OCI-LY1 (cell line): Measurements from ENCODE around the gene SPECC1L.

ENCODE experiments used
- H2AFZ ChIP-seq: fragments of 200-600 bp; sonication (generic), shearing (Covaris generic); 2 replicates; pipeline ENCODE4 v1.6.0; 2014; ENCODE audit warnings: antibody characterized with exemption, mild to moderate bottlenecking, low read length
- H3F3A ChIP-seq: fragments of 200-600 bp; sonication (generic), shearing (Covaris generic); 2 replicates; pipeline ENCODE4 v1.6.0; 2014; ENCODE audit warnings: mild to moderate bottlenecking, antibody characterized with exemption, low read length, moderate library complexity; ENCODE audit not compliant: insufficient read depth
- H3K27ac ChIP-seq: fragments of 200-600 bp; sonication (generic); 2 replicates; pipeline ENCODE4 v1.5.1; 2014; ENCODE audit warnings: low read length, mixed run types, mild to moderate bottlenecking, low read depth; ENCODE audit not compliant: poor library complexity, severe bottlenecking
- H3K27me3 ChIP-seq: fragments of 200-600 bp; sonication (generic); 2 replicates; pipeline ENCODE4 v1.6.0; 2014; ENCODE audit warnings: antibody characterized with exemption, mild to moderate bottlenecking, low read length, moderate library complexity; ENCODE audit not compliant: insufficient read depth
- H3K36me3 ChIP-seq: fragments of 200-600 bp; sonication (generic); 2 replicates; pipeline ENCODE4 v1.6.1; 2014; ENCODE audit warnings: mild to moderate bottlenecking, antibody characterized with exemption, low read length, moderate library complexity, mixed read lengths; ENCODE audit not compliant: insufficient read depth
- H3K4me1 ChIP-seq: fragments of 200-600 bp; sonication (generic); 2 replicates; pipeline ENCODE4 v1.5.1; 2014; ENCODE audit warnings: mild to moderate bottlenecking, low read length, moderate library complexity; ENCODE audit not compliant: insufficient read depth, severe bottlenecking
- H3K4me2 ChIP-seq: fragments of 200-600 bp; sonication (generic), shearing (Covaris generic); 2 replicates; pipeline ENCODE4 v1.6.1; 2014; ENCODE audit warnings: low read length
- H3K4me3 ChIP-seq: fragments of 200-600 bp; sonication (generic); 2 replicates; pipeline ENCODE4 v1.5.1; 2014; ENCODE audit warnings: low read length, low read depth, mild to moderate bottlenecking, mixed read lengths; ENCODE audit not compliant: poor library complexity, severe bottlenecking
- H3K79me2 ChIP-seq: fragments of 200-600 bp; shearing (Covaris generic); 2 replicates; pipeline ENCODE4 v1.6.1; 2016; ENCODE audit warnings: mixed run types, low read length, mixed read lengths; ENCODE audit not compliant: insufficient read depth
- H3K9ac ChIP-seq: fragments of 200-600 bp; sonication (generic), shearing (Covaris generic); 2 replicates; pipeline ENCODE4 v1.6.1; 2014; ENCODE audit warnings: mild to moderate bottlenecking, low read length, mixed read lengths
- H3K9me2 ChIP-seq: fragments of 200-600 bp; sonication (generic), shearing (Covaris generic); 2 replicates; pipeline ENCODE4 v1.6.1; 2014; ENCODE audit warnings: low read depth, mild to moderate bottlenecking, low read length, mixed read lengths
- H3K9me3 ChIP-seq: fragments of 200-600 bp; shearing (Covaris generic); 2 replicates; pipeline ENCODE4 v1.6.1; 2014; ENCODE audit warnings: low read length, mixed read lengths
- H4K20me1 ChIP-seq: fragments of 200-600 bp; sonication (generic), shearing (Covaris generic); 2 replicates; pipeline ENCODE4 v1.6.0; 2016; ENCODE audit warnings: mild to moderate bottlenecking, low read length; ENCODE audit not compliant: insufficient read depth
- EZH2 ChIP-seq: fragments of 200-600 bp; sonication (generic), shearing (Covaris generic); IDR thresholded peaks from 2 replicates; pipeline ENCODE4 v1.8.0; 2017; ENCODE audit warnings: borderline replicate concordance, mixed run types, mild to moderate bottlenecking, antibody characterized with exemption, low read length, moderate library complexity, mixed read lengths
- TF ChIP-seq, protein P1 (sequence below): fragments of 200-600 bp; sonication (generic), shearing (Covaris generic); IDR thresholded peaks from 2 replicates; pipeline ENCODE4 v1.5.1; 2017; ENCODE audit warnings: mild to moderate bottlenecking, antibody characterized with exemption, low read length, moderate library complexity, mixed read lengths

SPECC1L gene

DNA sequence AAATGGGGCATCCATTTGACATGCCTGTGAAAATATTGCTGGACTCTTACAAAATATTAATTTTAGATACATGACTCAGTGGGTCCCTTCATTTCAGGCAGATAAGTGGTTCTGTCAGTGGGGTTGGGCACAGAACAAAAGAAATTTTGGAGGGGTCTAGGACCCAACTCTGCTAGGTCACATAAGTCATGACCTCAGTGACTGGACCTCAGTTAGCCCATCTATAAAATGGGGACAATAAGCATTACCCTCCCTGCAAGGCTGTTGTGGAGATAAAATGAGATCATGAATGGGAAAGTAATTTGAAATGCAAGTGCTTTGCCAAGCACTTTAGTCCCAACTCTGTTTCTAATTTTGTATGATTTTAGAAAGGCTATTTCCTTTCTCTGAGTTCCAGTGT, 180.5 kb downstream of the SPECC1L start:
- no peak overlapping the region for H3K4me3 ChIP-seq
- no peak for TF ChIP-seq EZH2
- TF ChIP-seq, protein P1, sequence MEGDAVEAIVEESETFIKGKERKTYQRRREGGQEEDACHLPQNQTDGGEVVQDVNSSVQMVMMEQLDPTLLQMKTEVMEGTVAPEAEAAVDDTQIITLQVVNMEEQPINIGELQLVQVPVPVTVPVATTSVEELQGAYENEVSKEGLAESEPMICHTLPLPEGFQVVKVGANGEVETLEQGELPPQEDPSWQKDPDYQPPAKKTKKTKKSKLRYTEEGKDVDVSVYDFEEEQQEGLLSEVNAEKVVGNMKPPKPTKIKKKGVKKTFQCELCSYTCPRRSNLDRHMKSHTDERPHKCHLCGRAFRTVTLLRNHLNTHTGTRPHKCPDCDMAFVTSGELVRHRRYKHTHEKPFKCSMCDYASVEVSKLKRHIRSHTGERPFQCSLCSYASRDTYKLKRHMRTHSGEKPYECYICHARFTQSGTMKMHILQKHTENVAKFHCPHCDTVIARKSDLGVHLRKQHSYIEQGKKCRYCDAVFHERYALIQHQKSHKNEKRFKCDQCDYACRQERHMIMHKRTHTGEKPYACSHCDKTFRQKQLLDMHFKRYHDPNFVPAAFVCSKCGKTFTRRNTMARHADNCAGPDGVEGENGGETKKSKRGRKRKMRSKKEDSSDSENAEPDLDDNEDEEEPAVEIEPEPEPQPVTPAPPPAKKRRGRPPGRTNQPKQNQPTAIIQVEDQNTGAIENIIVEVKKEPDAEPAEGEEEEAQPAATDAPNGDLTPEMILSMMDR = no peak
- no peaks in the 10 kb centered on the region for H3K9me3 ChIP-seq
- no peaks in the 10 kb centered on the region for H4K20me1 ChIP-seq
- H3K27me3 ChIP-seq = no peaks in the 10 kb centered on the region
- H3K4me1 ChIP-seq = peaks cover 13% of the 10 kb centered on the region
- no peaks in the 10 kb centered on the region for H3F3A ChIP-seq
- no peak overlapping the region for H3K4me2 ChIP-seq
- no peak overlapping the region for H3K9ac ChIP-seq
- no peaks in the 10 kb centered on the region for H3K9me2 ChIP-seq
- no peaks in the 10 kb centered on the region for H3K79me2 ChIP-seq
- H3K27ac ChIP-seq = no peak overlapping the region
- no peaks in the 10 kb centered on the region for H3K36me3 ChIP-seq
- H2AFZ ChIP-seq = no peak overlapping the region

DNA sequence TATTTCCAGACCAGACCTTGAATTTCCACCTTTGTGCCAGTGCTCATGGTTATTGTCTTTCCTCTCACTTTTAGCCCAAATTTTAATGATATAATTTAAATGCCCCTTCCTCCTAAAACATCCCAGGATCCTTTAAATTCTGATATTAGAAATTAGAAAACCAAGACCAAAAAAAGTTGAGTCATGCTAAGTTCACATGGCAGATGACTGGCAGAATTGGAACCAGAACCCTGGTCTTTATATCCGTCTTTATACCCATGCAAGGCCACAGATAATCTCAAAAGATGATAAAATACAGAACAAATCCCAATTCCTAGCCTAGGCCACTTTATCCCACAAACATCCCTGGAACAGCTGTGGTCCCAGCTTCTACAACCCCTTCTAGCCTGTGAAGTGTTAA, 183.2 kb downstream of the SPECC1L start:
- no peak overlapping the region for H3K27ac ChIP-seq
- H3K9ac ChIP-seq = no peak overlapping the region
- H3K4me2 ChIP-seq = no peak overlapping the region
- H3F3A ChIP-seq = no peaks in the 10 kb centered on the region
- H3K79me2 ChIP-seq = no peaks in the 10 kb centered on the region
- H3K9me3 ChIP-seq = no peaks in the 10 kb centered on the region
- no peak overlapping the region for H3K4me3 ChIP-seq
- no peaks in the 10 kb centered on the region for H3K9me2 ChIP-seq
- peaks cover 13% of the 10 kb centered on the region for H3K4me1 ChIP-seq
- TF ChIP-seq EZH2 = no peak
- TF ChIP-seq, protein P1 = no peak
- no peaks in the 10 kb centered on the region for H3K27me3 ChIP-seq
- H2AFZ ChIP-seq = no peak overlapping the region
- no peaks in the 10 kb centered on the region for H4K20me1 ChIP-seq
- H3K36me3 ChIP-seq = no peaks in the 10 kb centered on the region

DNA sequence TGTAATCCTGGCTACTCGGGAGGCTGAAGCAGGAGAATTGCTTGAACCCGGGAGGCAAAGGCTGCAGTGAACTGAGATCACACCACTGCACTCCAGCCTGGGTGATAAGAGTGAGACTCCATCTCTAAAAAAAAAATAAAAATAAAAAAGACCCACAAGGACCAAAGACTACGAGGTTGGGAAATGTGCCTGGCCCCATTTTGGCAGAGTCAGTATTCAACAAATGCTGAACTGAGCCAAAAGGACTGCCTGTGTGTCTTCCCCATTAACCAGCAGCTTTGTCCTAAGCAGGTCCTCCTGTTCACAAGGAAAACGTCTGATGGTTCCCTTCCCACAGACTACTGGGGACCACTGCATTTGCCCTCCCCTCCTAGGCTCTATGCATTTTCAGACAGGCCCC, 184.4 kb downstream of the SPECC1L start:
- no peak overlapping the region for H3K9ac ChIP-seq
- H3K9me3 ChIP-seq = no peaks in the 10 kb centered on the region
- no peak overlapping the region for H2AFZ ChIP-seq
- H3K4me2 ChIP-seq = no peak overlapping the region
- H3K4me1 ChIP-seq = peaks cover 16% of the 10 kb centered on the region
- no peaks in the 10 kb centered on the region for H3F3A ChIP-seq
- H4K20me1 ChIP-seq = no peaks in the 10 kb centered on the region
- no peak for TF ChIP-seq EZH2
- TF ChIP-seq, protein P1 = no peak
- H3K27ac ChIP-seq = peak overlapping the region; percentile 43
- no peaks in the 10 kb centered on the region for H3K79me2 ChIP-seq
- H3K4me3 ChIP-seq = no peak overlapping the region
- H3K36me3 ChIP-seq = no peaks in the 10 kb centered on the region
- no peaks in the 10 kb centered on the region for H3K27me3 ChIP-seq
- no peaks in the 10 kb centered on the region for H3K9me2 ChIP-seq
